Measurements from ENCODE around the gene SMIM1. TPM values are rescaled to one million over a fixed set of nuclear protein-coding genes. Genes with fewer than 3 reads are reported as not detected.
"Not testable (repeated sequence)": the region's sequence is repeated elsewhere in the genome, so short reads cannot be mapped to it uniquely, and the experiment has no call there.

Gene SMIM1
- total and polyA plus RNA-seq, 2 donors (not counting 3 experiments of a cell fraction or from before 2014, with no cell fraction given), result 1.4 to 2.9 TPM

- H2AFZ ChIP-seq (ENCODE audit: low read depth, low read length), result peak overlapping the region; percentile 79
- H3K4me3 ChIP-seq (replicated peaks in 1 of 3; ENCODE audit: insufficient read depth in 1 of 3, low read depth in 1 of 3, low read length in 3 of 3), result peak overlapping the region in 1 of 3 experiments; percentile 79
- no peak for TF ChIP-seq FOS (IDR thresholded peaks at IDR 0.05; ENCODE audit: borderline replicate concordance, insufficient read depth, low read length)
- TF ChIP-seq POLR2A (IDR thresholded peaks at IDR 0.05; ENCODE audit: low read depth, low read length), result no peak
- TF ChIP-seq MYC (IDR thresholded peaks at IDR 0.05; ENCODE audit: low read depth, low read length), result no peak
- TF ChIP-seq JUN (IDR thresholded peaks at IDR 0.05; ENCODE audit: borderline replicate concordance, insufficient read depth, insufficient read length, low read depth), result no peak
- no peak for TF ChIP-seq EZH2 (IDR thresholded peaks at IDR 0.05; ENCODE audit: borderline replicate concordance, low read depth, low read length, severe bottlenecking)
- TF ChIP-seq, protein P1, sequence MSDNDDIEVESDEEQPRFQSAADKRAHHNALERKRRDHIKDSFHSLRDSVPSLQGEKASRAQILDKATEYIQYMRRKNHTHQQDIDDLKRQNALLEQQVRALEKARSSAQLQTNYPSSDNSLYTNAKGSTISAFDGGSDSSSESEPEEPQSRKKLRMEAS (IDR thresholded peaks at IDR 0.05; ENCODE audit: insufficient read depth, insufficient read length), result no peak
- TF ChIP-seq POLR2AphosphoS5 (IDR thresholded peaks at IDR 0.05; ENCODE audit: insufficient read depth, low read depth, low read length), result no peak
- TF ChIP-seq GATA2 (IDR thresholded peaks at IDR 0.05; ENCODE audit: insufficient read depth, insufficient read length, low read depth, low read length), result no peak
- no peak for TF ChIP-seq CTCF (IDR thresholded peaks at IDR 0.05; ENCODE audit: extremely low read depth in 1 of 2, insufficient read depth in 1 of 2, low read depth in 1 of 2, low read length in 2 of 2)
- peaks cover 5% of the 10 kb centered on the region for H3K79me2 ChIP-seq (ENCODE audit: control insufficient read depth, insufficient read depth, low read length)
- no peaks in the 10 kb centered on the region for H4K20me1 ChIP-seq (replicated peaks; ENCODE audit: control insufficient read depth, extremely low read depth, insufficient read depth, low read length)
- peaks cover 0 to 7% of the 10 kb centered on the region in 2 experiments for H3K27me3 ChIP-seq (ENCODE audit: control insufficient read depth in 2 of 2, insufficient read depth in 2 of 2, low read length in 2 of 2)
- no peaks in the 10 kb centered on the region for H3K9me3 ChIP-seq (replicated peaks; ENCODE audit: control insufficient read depth, insufficient read depth, low read length)
- BruUV-seq (replicated peaks), result no TSS peak
- H3K4me2 ChIP-seq (ENCODE audit: insufficient read depth, low read length), result peak overlapping the region; percentile 86
- peak overlapping the region; percentile 26 for H3K9ac ChIP-seq (replicated peaks; ENCODE audit: extremely low read depth, insufficient read depth, low read length)
- FAIRE-seq, result no peak
- POLR2A ChIA-PET, result no interaction called here
- CTCF ChIA-PET, result no interaction called here
- H3K27ac ChIP-seq (ENCODE audit: insufficient read depth, low read depth, low read length), result no peak overlapping the region
- intact Hi-C loops (cut with micrococcal nuclease), result loop anchor here (1.0 to 2.0 kb wide), 2 partner anchors 25 to 48 kb away; partner anchors contain the start of genes LRRC47 and SMIM1
- no peak for DNase-seq (ENCODE audit: low read depth, low spot score)
- no peaks in the 10 kb centered on the region for H3K9me1 ChIP-seq (replicated peaks; ENCODE audit: control insufficient read depth, extremely low read depth, insufficient read depth, low read length)
- H3K4me1 ChIP-seq (ENCODE audit: control insufficient read depth, extremely low read depth, insufficient read depth, low read length), result peaks cover 11% of the 10 kb centered on the region
- dilution Hi-C loops (cut with MboI; ENCODE audit: extremely low pct_ligation_motif_present, low sequenced_read_pairs), result no loop called here
- peaks cover 0 to under 1% of the 10 kb centered on the region in 2 experiments for H3K36me3 ChIP-seq (ENCODE audit: control insufficient read depth in 2 of 2, extremely low read depth in 1 of 2, insufficient read depth in 2 of 2, low read length in 2 of 2)
Observed at GRCh38 chr1:3747903-3748302, 24.6 kb upstream of the SMIM1 start.

DNA sequence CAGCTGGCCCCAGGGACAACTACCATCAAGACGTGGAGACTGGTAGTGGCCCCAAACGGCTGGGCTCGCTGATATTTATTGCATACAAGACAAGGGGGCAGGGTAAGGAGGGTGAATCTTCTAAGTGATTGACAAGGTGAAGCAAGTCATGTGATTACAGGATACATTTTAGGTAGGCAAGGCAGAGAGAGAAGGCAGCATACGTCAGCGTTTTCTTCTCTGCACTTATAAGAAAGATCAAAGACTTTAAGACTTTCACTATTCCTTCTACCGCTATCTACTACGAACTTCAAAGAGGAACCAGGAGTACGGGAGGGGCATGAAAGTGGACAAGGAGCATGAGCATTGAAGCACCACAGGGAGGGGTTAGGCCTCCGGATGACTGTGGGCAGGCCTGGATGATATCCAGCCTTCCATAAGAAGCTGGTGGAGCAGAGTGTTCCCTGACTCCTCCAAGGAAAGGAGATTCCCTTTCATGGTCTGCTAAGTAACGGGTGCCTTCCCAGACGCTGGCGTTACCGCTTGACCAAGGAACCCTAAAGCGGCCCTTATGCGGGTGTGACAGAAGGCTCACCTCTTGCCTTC lies 24.1 kb upstream of the SMIM1 start:
- H4K20me1 ChIP-seq (replicated peaks; ENCODE audit: control insufficient read depth, extremely low read depth, insufficient read depth, low read length); H3K4me3 ChIP-seq (replicated peaks in 1 of 3; ENCODE audit: insufficient read depth in 1 of 3, low read depth in 1 of 3, low read length in 3 of 3); H2AFZ ChIP-seq (ENCODE audit: low read depth, low read length); DNase-seq (ENCODE audit: low read depth, low spot score); CTCF ChIA-PET; FAIRE-seq; H3K27ac ChIP-seq (ENCODE audit: insufficient read depth, low read depth, low read length); H3K9me3 ChIP-seq (replicated peaks; ENCODE audit: control insufficient read depth, insufficient read depth, low read length); H3K36me3 ChIP-seq (ENCODE audit: control insufficient read depth in 2 of 2, extremely low read depth in 1 of 2, insufficient read depth in 2 of 2, low read length in 2 of 2); dilution Hi-C loops (cut with MboI; ENCODE audit: extremely low pct_ligation_motif_present, low sequenced_read_pairs); H3K9me1 ChIP-seq (replicated peaks; ENCODE audit: control insufficient read depth, extremely low read depth, insufficient read depth, low read length); H3K27me3 ChIP-seq (ENCODE audit: control insufficient read depth in 2 of 2, insufficient read depth in 2 of 2, low read length in 2 of 2); BruUV-seq (replicated peaks); H3K79me2 ChIP-seq (ENCODE audit: control insufficient read depth, insufficient read depth, low read length); intact Hi-C loops (cut with micrococcal nuclease); H3K4me2 ChIP-seq (ENCODE audit: insufficient read depth, low read length); POLR2A ChIA-PET; H3K9ac ChIP-seq (replicated peaks; ENCODE audit: extremely low read depth, insufficient read depth, low read length): not testable (repeated sequence)
- peaks cover 11% of the 10 kb centered on the region for H3K4me1 ChIP-seq (ENCODE audit: control insufficient read depth, extremely low read depth, insufficient read depth, low read length)

Data from endothelial cell of umbilical vein (primary cell).